Hypothalamus (tissue), 51 donors: ENCODE data around the gene CTNNAL1.
"Not testable (repeated sequence)": the region's sequence is repeated elsewhere in the genome, so short reads cannot be mapped to it uniquely, and the experiment has no call there.

ENCODE experiments used
- DNase-seq, 51 donors: peaks; one replicate each; lab custom pipeline; 2025; lab: John Stamatoyannopoulos, UW

CTNNAL1 gene

DNA sequence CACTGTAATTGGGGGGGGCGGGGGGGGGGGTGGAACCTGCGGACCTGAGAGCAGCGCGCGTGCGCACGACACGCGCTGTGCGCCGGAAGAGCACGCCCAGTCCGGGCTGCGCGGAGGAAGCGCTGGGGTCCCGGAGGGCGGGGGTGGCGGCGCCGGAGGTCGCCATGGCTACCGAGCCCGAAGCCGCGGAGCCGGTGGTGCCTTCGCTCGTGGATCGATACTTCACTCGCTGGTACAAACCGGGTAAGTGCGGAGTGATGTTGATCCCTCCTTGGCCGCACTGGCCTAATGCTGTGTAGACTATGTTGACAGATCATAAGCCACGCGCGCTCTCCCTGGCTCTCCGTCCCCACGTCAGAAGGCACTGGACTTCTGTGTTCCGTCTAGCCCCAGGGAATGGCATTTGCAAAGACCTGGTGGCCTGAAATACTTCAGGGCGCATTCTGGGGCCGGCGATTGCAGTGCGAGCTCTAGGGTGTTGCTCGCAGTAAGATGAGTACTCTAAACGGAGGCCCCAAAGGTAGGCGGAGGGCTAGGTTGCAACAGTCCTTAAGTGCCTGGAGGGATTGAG lies 78.9 kb downstream of the CTNNAL1 start, which contains the start of gene ABITRAM:
Gene ABITRAM, plus strand, starts transcription at position 78 of the 571 bp plus-strand sequence. Its CDS starts 87 bp downstream, at position 165.
- DNase-seq = peak in 45 of 51 donors; percentile 42 to 98 (median 79)

GRCh38 chr9:108933718-108934322 lies 79.5 kb downstream of the CTNNAL1 start, which contains the start of gene ELP1:
ELP1 (minus strand) TSS chr9:108934124; CDS start chr9:108931146, 2,978 bp downstream.
- DNase-seq = peak; percentile 40 to 98 (median 84)

- peak in 6 of 51 donors; percentile 17 to 74 (median 36) for DNase-seq
These were observed 80.0 kb downstream of the CTNNAL1 start for GRCh38 chr9:108933231-108933717.

GRCh38 chr9:108928386-108928785 lies 84.9 kb downstream of the CTNNAL1 start:
- DNase-seq = no peak

DNA sequence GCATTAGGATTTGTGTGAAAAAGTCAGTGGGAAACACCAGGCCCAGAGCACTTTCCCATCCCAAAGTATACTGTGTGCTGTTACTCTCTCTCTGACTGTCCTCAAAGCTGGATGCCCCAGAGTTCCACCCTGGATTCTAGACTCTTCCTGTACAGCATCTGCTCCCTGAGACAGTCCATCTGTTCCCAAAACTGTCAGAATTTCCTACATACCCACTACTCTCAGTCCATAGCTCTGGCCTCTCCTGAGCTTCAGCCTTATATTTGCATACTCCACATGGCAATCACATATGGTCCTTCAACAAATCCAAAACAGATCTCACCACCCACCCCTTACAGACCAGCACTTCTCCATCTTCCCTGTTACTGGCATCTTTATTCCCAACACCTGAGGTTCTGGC lies 88.8 kb downstream of the CTNNAL1 start:
- no peak for DNase-seq

DNA sequence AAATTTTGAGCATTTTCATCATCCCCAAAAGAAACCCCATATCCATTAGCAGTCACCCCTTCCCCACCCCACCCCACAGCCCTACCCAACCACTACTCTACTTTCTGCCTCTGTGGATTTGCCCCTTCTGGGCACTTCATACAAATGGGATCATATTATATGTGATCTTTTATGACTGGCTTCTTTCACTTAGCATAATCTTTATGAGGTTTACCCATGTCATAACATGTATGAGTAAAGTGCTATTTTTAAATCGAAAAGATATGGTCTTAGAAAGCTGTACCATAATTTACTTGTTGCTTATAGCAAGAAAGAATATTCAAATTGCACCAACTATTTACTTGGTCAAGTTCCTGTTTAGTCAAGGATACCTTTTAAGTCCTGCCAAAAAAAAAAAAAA lies 92.1 kb downstream of the CTNNAL1 start:
- no peak for DNase-seq

DNA sequence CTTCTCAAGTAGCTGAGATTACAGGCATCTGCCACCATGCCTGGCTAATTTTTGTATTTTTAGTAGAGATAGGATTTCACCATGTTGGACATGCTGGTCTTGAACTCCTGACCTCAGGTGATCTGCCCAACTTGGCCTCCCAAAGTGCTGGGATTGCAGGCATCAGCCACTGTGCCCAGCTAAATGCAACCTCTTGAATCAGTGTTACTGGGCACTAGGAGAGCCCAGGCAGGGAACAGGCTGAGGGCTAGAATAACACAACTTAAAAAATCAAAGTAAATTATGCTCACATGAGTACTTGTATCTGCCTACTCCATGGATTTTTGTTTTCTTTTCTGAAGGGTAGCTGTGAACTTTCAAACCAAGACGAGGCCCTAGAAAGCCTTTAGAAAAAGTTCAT lies 92.9 kb downstream of the CTNNAL1 start:
- DNase-seq = not testable (repeated sequence)

DNA sequence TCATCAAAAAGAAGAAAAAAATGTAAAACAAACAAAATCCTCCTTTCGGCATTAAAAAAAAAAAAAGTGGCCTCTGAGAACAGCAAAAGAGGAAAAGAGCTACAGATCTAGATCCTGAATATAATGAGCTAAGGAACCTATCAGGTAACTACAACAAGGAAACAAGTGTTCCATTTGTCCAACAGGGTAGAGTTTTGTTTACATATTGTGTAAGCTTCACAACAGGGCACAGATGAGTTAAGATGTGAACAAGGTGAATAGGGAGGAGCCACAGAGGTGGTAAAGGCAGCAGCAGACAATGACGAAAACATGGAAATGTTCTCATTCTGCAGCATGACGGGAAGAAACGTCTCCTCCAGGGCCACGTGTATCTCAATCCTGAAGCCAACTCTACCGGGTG lies 93.8 kb downstream of the CTNNAL1 start:
- no peak for DNase-seq

GRCh38 chr9:108913391-108913790 lies 99.9 kb downstream of the CTNNAL1 start:
- DNase-seq = no peak

GRCh38 chr9:108911820-108912219 lies 101.5 kb downstream of the CTNNAL1 start:
- no peak for DNase-seq

DNA sequence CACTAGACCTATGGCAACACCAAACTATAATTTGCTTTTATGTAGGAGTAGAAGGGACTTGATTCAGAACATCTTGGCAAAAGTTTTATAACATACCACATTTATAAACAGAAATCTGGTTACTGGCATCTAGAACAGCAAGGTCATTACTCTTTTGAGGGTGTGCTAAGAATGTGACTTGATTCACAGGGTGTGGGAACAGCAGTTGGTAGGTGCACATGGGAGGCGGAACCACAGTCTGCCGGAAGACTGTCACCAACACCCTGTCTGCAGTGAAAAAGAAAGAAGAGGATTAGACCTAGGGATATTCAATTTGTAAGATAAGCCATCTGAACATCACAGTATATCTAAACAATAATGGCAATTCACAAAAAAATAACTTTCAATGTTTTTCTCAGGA lies 102.4 kb downstream of the CTNNAL1 start:
- no peak for DNase-seq

- DNase-seq = no peak
These were observed 102.9 kb downstream of the CTNNAL1 start for GRCh38 chr9:108910402-108910801.

DNA sequence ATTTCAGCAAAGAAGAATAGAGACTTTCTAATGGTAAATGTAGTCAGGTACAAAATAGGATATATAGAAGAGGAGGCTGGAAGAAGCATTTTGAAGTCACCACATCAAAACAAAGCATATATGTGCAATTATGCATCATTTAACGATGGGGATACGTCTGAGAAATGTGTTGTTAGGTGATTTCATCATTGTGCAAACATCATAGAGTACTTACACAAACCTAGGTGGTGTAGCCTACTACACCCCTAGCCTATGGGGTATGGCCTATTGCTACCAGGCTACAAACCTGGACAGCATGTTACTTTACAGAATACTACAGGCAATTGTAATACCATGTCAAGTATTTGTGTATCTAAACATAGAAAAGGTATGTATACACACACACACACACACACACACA lies 107.8 kb downstream of the CTNNAL1 start:
- DNase-seq = no peak

GRCh38 chr9:108904161-108904560 lies 109.1 kb downstream of the CTNNAL1 start:
- DNase-seq = no peak

GRCh38 chr9:108903420-108904103 lies 109.7 kb downstream of the CTNNAL1 start:
- no peak for DNase-seq

- no peak for DNase-seq
These were observed 113.1 kb downstream of the CTNNAL1 start for GRCh38 chr9:108900176-108900575.

DNA sequence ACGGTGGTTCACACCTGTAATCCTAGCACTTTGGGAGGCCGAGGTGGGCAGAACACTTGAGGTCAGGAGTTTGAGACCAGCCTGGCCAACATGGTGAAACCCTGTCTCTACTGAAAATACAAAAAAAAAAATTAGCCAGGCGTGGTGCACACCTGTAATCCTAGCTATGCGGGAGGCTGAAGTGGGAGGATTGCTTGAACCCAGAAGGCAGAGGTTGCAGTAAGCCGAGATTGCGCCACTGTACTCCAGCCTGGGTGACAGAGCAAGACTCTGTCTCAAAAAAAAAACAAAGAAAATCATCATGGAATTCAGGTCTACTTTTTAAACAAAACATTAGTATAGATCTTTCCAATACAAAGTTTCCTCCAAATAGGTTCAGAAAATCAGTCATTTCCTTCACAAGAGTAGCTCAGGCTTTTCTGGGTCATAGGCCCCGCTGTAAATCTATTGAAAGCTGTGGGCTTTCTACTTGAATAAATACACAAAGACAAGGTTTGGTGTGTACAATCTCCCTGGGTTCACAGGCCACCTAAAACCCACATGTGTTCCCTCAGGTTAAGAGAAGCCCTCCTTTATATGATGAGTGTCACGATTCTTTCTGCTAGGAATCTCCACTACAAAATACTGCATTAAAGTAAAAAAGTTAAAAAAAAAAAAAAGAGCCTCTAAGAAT lies 114.1 kb downstream of the CTNNAL1 start:
- not testable (repeated sequence) for DNase-seq

GRCh38 chr9:108897324-108898096 lies 115.8 kb downstream of the CTNNAL1 start:
- DNase-seq = no peak

DNA sequence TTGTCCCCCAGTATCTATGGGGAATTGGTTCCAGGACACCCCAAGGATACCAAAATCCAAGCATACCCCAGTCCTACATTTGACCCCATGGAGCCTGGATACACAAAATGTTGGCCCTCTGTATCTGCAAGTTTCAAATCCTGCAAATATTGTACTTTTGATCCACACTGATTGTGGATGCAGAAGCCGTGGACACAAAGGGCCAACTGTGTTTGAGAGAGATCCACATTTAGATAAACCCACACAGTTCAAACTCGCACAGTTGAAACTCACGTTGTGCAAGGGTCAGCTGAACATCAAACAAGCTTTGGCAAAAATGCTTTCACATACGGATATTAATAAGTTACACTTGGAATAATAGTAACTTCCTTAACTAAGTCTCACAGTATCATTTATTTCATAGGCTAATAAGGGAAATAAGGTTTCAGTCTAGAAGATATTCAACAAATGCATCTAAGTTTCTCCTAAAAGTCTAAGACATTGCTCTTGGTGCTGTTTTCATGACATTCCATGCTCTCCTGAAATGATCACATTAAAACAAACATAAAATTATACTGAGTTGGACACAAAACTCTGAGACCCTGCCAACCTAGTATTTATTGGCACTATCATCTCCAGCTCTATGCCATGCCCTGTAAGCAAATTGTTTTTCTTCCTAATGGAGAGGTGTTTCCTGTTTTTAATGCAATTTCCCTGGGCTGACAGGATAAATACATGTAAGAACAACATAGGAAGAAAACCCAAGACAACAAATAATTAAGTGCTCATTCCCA lies 118.9 kb downstream of the CTNNAL1 start:
- no peak for DNase-seq
